ENCODE results near the gene MYL6.
"Not testable (repeated sequence)": the region's sequence is repeated elsewhere in the genome, so short reads cannot be mapped to it uniquely, and the experiment has no call there.

Gene MYL6

GRCh38 chr12:56158029-56158925, at the start of gene MYL6:
MYL6 (plus strand) TSS chr12:56158359; CDS start chr12:56158402, 43 bp downstream.
- peak; percentile 98 for DNase-seq

- DNase-seq: no peak
These were observed 47.6 kb upstream of the MYL6 start for GRCh38 chr12:56110571-56110970.

- DNase-seq: no peak
These were observed 44.1 kb upstream of the MYL6 start for GRCh38 chr12:56114084-56114483.

- no peak for DNase-seq
These were observed 42.8 kb upstream of the MYL6 start for GRCh38 chr12:56115329-56115728.

GRCh38 chr12:56116267-56117081, 41.7 kb upstream of the MYL6 start, which contains the start of gene RPL41:
RPL41 (plus strand) TSS chr12:56116633.
- DNase-seq: peak; percentile 94

- not testable (repeated sequence) for DNase-seq
These were observed 41.0 kb upstream of the MYL6 start for GRCh38 chr12:56117082-56117706.

GRCh38 chr12:56117778-56118687, 40.1 kb upstream of the MYL6 start, which contains the start of gene ZC3H10:
ZC3H10 (plus strand) TSS chr12:56118266; CDS start chr12:56120563, 2,297 bp downstream.
- peak; percentile 96 for DNase-seq

GRCh38 chr12:56118688-56119357, 39.3 kb upstream of the MYL6 start:
- DNase-seq: no peak

GRCh38 chr12:56119361-56119796, 38.8 kb upstream of the MYL6 start:
- DNase-seq: peak; percentile 79

GRCh38 chr12:56120158-56120846, 37.9 kb upstream of the MYL6 start:
- DNase-seq: no peak

GRCh38 chr12:56121204-56121870, 36.8 kb upstream of the MYL6 start:
- no peak for DNase-seq

- DNase-seq: peak; percentile 13
These were observed 35.5 kb upstream of the MYL6 start for GRCh38 chr12:56122637-56123036.

- DNase-seq: no peak
These were observed 34.0 kb upstream of the MYL6 start for GRCh38 chr12:56124133-56124532.

GRCh38 chr12:56126732-56127239, 31.4 kb upstream of the MYL6 start:
- DNase-seq: no peak

- no peak for DNase-seq
These were observed 30.7 kb upstream of the MYL6 start for GRCh38 chr12:56127485-56127887.

GRCh38 chr12:56127888-56128669, 30.1 kb upstream of the MYL6 start, which contains the start of gene ESYT1:
ESYT1 (plus strand) TSS chr12:56128267; CDS start chr12:56128320, 53 bp downstream.
- DNase-seq: peak; percentile 99

GRCh38 chr12:56128670-56129205, 29.4 kb upstream of the MYL6 start:
- no peak for DNase-seq

- DNase-seq: no peak
These were observed 28.8 kb upstream of the MYL6 start for GRCh38 chr12:56129206-56129941.
